DND-41 (cell line): ENCODE measurements around the gene PDS5B.

Source experiments
- ATAC-seq: fragments of 200-7000 bp; cut with Tn5 transposase; 3 replicates; pipeline ENCODE4 v1.9.1; 2021; ENCODE audit warnings: low read depth; ENCODE audit not compliant: insufficient read depth
- DNase-seq: peaks from one replicate; pipeline ENCODE4 v3.0.0-alpha.2; 2020
- H2AFZ ChIP-seq: 2 replicates; pipeline ENCODE4 v1.6.0; 2012; ENCODE audit warnings: low read depth, low read length
- H3K27ac ChIP-seq: 2 replicates; pipeline ENCODE4 v1.5.1; 2012; ENCODE audit warnings: low read length, inconsistent platforms
- H3K27me3 ChIP-seq: fragments of 200-600 bp; sonication (generic); 2 replicates; pipeline ENCODE4 v1.6.0; 2012; ENCODE audit warnings: low read length, mild to moderate bottlenecking, inconsistent platforms; ENCODE audit not compliant: insufficient read depth, poor library complexity
- H3K36me3 ChIP-seq: 2 replicates; pipeline ENCODE4 v1.5.1; 2012; ENCODE audit warnings: low read length, inconsistent platforms; ENCODE audit not compliant: insufficient read depth
- H3K4me1 ChIP-seq: 2 replicates; pipeline ENCODE4 v1.5.1; 2012; ENCODE audit warnings: mild to moderate bottlenecking, low read length; ENCODE audit not compliant: insufficient read depth
- H3K4me2 ChIP-seq: 2 replicates; pipeline ENCODE4 v1.6.0; 2012; ENCODE audit warnings: mild to moderate bottlenecking, moderate library complexity, low read length, inconsistent platforms; ENCODE audit not compliant: insufficient read depth
- H3K4me3 ChIP-seq, 2 experiments: fragments of 200-600 bp in 1 of 2; shearing (Covaris generic) in 1 of 2; 2 replicates each; pipeline ENCODE4 v1.5.1; 2012 to 2016; ENCODE audit warnings: inconsistent platforms in 2 of 2, low read length in 2 of 2, mild to moderate bottlenecking in 2 of 2, low read depth in 1 of 2, moderate library complexity in 1 of 2
- H3K79me2 ChIP-seq: 2 replicates; pipeline ENCODE4 v1.6.0; 2012; ENCODE audit warnings: low read length, inconsistent platforms; ENCODE audit not compliant: insufficient read depth
- H3K9ac ChIP-seq: 2 replicates; pipeline ENCODE4 v1.6.0; 2012; ENCODE audit warnings: low read depth, mild to moderate bottlenecking, inconsistent platforms, low read length, moderate library complexity
- H3K9me3 ChIP-seq: 2 replicates; pipeline ENCODE4 v1.5.1; 2012; ENCODE audit warnings: low read length, moderate library complexity, mild to moderate bottlenecking, inconsistent platforms; ENCODE audit not compliant: insufficient read depth, severe bottlenecking
- H4K20me1 ChIP-seq: 2 replicates; pipeline ENCODE4 v1.6.0; 2012; ENCODE audit warnings: low read length; ENCODE audit not compliant: insufficient read depth
- CTCF ChIP-seq: IDR thresholded peaks from 2 replicates; pipeline ENCODE4 v1.5.1; 2012; ENCODE audit warnings: borderline replicate concordance, low read length, moderate library complexity, mild to moderate bottlenecking; ENCODE audit not compliant: poor library complexity, severe bottlenecking; ENCODE audit errors: extremely low read depth
- EZH2 ChIP-seq: IDR thresholded peaks from 3 replicates; pipeline ENCODE4 v1.6.1; 2012; ENCODE audit warnings: borderline replicate concordance, low read depth, mild to moderate bottlenecking, moderate library complexity, low read length, inconsistent platforms; ENCODE audit not compliant: severe bottlenecking

Gene PDS5B

GRCh38 chr13:32722340-32722739, 136.1 kb downstream of the PDS5B start:
- peaks cover 25% of the 10 kb centered on the region for H3K79me2 ChIP-seq
- TF ChIP-seq CTCF: no peak
- no peak for TF ChIP-seq EZH2
- H3K4me3 ChIP-seq: no peak overlapping the region
- ATAC-seq (no peak), DNase-seq (no peak)
- H3K9me3 ChIP-seq: peaks cover 19% of the 10 kb centered on the region
- H3K4me2 ChIP-seq: no peak overlapping the region
- H4K20me1 ChIP-seq: no peaks in the 10 kb centered on the region
- H3K4me1 ChIP-seq: no peaks in the 10 kb centered on the region
- H3K27me3 ChIP-seq: no peaks in the 10 kb centered on the region
- H3K9ac ChIP-seq: no peak overlapping the region
- H2AFZ ChIP-seq: no peak overlapping the region
- peaks cover 71% of the 10 kb centered on the region for H3K36me3 ChIP-seq
- no peak overlapping the region for H3K27ac ChIP-seq

GRCh38 chr13:32723987-32724386, 137.7 kb downstream of the PDS5B start:
- no peaks in the 10 kb centered on the region for H3K27me3 ChIP-seq
- H3K4me2 ChIP-seq: no peak overlapping the region
- peaks cover 40% of the 10 kb centered on the region for H3K79me2 ChIP-seq
- H3K9me3 ChIP-seq: peaks cover 13% of the 10 kb centered on the region
- no peak overlapping the region for H3K27ac ChIP-seq
- H3K4me3 ChIP-seq: no peak overlapping the region
- H3K4me1 ChIP-seq: no peaks in the 10 kb centered on the region
- ATAC-seq (peak; percentile 12; the same call in 1 of the 3 replicates), DNase-seq (no peak)
- no peak overlapping the region for H3K9ac ChIP-seq
- H4K20me1 ChIP-seq: no peaks in the 10 kb centered on the region
- peaks cover 71% of the 10 kb centered on the region for H3K36me3 ChIP-seq
- H2AFZ ChIP-seq: no peak overlapping the region
- no peak for TF ChIP-seq EZH2
- no peak for TF ChIP-seq CTCF

- no peak overlapping the region for H3K27ac ChIP-seq
- no peak overlapping the region for H3K4me2 ChIP-seq
- no peaks in the 10 kb centered on the region; the same call in 1 of the 2 replicates for H3K4me1 ChIP-seq
- no peak overlapping the region for H3K4me3 ChIP-seq
- peaks cover 56% of the 10 kb centered on the region for H3K79me2 ChIP-seq
- no peaks in the 10 kb centered on the region for H3K27me3 ChIP-seq
- no peak for TF ChIP-seq EZH2
- TF ChIP-seq CTCF: no peak
- ATAC-seq (no peak), DNase-seq (no peak)
- no peaks in the 10 kb centered on the region for H3K9me3 ChIP-seq
- H4K20me1 ChIP-seq: no peaks in the 10 kb centered on the region
- no peak overlapping the region for H3K9ac ChIP-seq
- no peak overlapping the region for H2AFZ ChIP-seq
- peaks cover 50% of the 10 kb centered on the region for H3K36me3 ChIP-seq
Measured at GRCh38 chr13:32726374-32727037, 140.3 kb downstream of the PDS5B start.
